ENCODE measurements around the gene HLA-G.
A peak's percentile ranks its signal among the peaks of the same experiment; 100 is the strongest.

Gene HLA-G

DNA sequence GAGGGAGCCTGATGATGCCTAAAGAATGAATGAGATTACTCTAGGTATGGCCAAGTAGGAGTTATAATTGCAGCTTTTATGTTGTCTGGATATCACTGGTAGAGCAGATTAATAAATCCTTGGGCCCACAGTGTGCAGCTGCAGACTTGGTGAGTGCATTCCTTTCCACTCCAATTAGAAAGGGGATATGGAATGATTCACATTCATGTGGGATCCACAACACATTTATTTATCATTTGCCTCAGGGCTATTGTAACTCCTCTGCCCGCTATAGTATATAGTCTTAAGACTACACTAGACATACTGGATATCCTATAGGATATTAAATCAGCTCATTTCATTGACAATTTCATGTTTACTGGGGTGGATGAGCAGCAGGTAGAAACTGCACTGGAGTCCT is 11.6 kb upstream of the HLA-G start:
- no peak for DNase-seq (ENCODE audit: low read depth in 2 of 2)

DNA sequence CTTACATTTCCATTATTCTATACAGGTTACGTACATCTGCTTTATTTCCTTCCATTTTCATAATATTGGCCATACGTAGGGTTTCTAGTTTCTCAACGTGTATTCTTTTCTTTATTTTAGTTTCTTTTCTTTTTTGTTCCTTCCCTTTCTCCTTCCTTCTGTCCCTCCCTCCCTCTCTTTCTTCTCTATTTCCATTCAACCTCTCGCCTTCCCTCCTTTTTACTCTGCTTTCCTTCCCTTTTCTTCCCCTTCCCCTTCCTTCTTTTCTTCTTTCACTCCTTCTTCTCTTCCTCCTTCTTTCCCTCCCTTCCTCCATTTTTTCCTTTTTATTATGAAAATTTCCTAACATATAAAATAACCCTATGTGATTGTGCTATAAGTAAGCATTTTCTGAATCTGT is 8.7 kb upstream of the HLA-G start:
- no peak for DNase-seq (ENCODE audit: low read depth in 2 of 2)

DNA sequence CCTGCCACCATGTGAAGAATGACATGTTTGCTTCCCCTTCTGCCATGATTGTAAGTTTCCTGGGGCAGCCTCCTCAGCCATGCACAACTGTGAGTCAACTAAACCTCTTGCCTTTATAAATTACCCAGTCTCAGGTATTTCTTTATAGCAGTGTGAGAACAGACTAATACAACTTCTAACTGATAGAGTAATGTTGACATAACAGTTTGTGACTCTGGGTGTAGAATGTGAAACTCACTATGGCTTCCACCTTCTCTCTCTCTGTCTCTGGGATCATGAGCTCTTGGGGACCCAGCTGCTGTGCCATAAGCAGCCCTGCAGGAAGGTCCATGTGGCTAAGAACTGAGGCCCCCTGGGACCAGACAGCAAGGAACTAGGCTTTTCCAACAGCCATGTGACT is 3.5 kb upstream of the HLA-G start:
- no peak for DNase-seq (ENCODE audit: low read depth in 2 of 2)

DNA sequence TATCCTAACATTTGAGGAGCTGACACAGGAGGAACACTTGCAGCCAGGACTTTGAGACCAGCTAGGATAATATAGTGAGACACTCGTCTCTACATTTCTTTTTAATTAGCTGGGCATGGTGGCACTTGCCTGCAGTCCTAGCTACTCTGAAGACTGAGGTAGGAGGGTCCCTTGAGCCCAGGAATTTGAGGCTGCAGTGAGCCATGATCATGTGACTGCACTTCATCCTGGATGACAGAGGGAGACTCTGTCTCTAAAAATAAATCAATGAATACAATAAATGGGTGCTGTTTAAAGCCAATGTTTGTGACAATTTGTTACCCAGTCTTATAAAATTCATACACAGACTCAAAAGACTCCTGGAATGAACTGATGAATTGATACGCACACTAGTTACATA is 1.8 kb upstream of the HLA-G start:
- no peak for DNase-seq (ENCODE audit: low read depth in 2 of 2)

DNA sequence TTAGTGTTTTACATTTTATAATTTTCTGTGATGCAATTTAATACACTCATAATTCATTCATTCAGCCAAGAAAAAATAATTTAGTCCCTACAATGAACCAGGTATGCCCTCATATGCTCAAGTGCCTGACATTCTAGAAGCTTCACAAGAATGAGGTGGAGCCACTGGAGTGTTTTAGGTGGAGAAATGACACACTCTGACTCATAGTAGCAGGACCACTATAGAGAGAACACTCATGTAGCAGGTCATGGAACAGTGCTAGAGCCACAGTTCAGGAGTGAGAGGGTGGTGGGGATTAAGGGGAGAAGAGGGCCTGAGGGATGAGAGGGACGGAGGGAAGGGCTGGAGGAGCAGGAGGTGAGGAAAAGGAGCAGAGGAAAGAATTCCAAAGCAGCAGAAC is 1.4 kb upstream of the HLA-G start:
- DNase-seq (ENCODE audit: low read depth in 2 of 2), result no peak

DNA sequence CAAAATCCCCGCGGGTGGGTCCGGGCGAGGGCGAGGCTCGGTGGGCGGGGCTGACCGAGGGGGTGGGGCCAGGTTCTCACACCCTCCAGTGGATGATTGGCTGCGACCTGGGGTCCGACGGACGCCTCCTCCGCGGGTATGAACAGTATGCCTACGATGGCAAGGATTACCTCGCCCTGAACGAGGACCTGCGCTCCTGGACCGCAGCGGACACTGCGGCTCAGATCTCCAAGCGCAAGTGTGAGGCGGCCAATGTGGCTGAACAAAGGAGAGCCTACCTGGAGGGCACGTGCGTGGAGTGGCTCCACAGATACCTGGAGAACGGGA is 809 bp downstream of the HLA-G start:
- DNase-seq (ENCODE audit: low read depth in 2 of 2), result peak; percentile 23 to 44

DNA sequence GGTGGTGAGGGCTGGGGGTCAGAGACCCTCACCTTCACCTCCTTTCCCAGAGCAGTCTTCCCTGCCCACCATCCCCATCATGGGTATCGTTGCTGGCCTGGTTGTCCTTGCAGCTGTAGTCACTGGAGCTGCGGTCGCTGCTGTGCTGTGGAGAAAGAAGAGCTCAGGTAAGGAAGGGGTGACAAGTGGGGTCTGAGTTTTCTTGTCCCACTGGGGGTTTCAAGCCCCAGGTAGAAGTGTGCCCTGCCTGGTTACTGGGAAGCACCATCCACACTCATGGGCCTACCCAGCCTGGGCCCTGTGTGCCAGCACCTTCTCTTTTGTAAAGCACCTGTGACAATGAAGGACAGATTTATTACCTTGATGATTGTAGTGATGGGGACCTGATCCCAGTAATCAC is 2.1 kb downstream of the HLA-G start:
- DNase-seq (ENCODE audit: low read depth in 2 of 2), result no peak

DNA sequence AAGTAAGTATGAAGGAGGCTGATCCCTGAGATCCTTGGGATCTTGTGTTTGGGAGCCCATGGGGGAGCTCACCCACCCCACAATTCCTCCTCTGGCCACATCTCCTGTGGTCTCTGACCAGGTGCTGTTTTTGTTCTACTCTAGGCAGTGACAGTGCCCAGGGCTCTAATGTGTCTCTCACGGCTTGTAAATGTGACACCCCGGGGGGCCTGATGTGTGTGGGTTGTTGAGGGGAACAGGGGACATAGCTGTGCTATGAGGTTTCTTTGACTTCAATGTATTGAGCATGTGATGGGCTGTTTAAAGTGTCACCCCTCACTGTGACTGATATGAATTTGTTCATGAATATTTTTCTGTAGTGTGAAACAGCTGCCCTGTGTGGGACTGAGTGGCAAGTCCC is 2.8 kb downstream of the HLA-G start:
- DNase-seq (ENCODE audit: low read depth in 2 of 2), result no peak

DNA sequence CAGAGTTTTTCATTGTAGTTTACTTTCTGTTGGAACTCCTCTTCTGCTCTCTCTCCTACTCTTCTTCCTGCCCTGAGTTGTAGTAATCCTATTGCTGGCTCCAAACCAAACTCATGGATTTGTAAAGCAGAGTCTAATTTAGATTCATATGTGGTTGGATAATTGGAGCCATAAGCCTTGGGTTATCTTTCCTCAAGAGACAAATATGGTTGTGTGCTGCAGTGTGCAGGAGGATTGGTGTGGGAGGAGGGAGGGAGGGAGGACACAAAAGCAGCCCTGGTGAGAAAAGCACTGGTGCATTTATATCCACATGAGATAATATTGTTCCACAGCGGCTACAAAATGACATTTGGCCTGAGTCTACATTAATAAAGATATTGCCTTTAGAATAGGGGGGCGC is 4.2 kb downstream of the HLA-G start:
- DNase-seq (ENCODE audit: low read depth in 2 of 2), result no peak

DNA sequence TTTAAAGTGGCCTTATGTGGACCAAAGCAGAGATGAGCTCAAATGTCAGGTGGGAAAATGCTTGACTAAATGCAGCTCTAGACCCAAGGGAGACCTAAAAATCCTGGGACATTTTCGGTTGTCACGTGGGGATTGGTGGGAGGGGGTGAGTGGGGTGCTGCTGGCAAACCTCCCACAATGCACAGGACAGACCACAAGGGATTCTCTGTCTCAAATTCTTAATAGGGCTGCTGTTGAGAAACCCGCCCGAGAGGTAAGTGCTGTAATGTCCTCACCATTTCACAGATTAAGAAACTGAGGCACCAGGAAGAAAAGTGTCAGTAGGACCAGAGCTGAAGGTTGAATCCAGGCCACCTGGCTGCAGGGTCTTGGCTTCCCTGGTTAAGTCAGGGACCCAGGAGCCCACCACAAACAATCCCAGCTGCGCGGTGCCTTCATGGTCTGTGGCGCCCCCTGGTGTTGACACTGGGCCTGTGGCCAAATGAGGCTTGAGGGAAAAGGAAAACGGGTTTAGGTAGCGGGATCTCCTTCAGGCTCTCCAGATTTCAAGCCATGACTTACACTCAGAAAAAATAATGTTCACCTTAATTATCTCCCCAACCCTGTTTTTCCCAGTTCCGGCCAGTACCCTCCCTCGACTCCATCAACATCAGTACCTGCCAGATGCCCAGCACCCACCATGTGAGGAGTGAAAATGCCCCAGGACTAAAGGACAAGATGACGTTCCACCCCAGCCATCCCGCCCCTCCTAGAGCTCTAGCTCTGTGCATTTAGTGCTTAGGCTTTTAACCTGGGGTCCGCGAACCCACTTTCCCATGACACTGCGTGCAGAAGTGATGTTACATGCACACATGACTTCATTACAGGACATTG is 7.2 kb downstream of the HLA-G start:
- DNase-seq (ENCODE audit: low read depth in 2 of 2), result peak; percentile 32 to 55

DNA sequence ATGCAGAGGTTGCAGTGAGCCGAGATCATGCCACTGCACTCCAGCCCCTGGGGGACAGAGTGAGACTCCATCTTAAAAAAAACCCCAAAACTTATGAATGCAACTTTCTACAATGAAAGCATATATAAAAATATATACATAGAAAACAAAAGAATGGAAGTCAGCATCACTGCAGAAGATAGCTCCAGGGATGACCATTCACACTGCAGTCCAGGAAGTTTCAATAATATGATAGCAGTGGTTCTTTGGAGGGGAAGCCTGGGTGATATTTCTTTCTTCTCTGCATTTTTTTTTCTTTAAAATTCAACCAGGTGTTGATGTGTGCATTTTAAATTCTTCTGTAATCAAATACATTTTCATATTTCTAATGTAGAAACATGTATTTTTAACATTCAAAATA is 12.3 kb downstream of the HLA-G start:
- DNase-seq (ENCODE audit: low read depth in 2 of 2), result no peak

DNA sequence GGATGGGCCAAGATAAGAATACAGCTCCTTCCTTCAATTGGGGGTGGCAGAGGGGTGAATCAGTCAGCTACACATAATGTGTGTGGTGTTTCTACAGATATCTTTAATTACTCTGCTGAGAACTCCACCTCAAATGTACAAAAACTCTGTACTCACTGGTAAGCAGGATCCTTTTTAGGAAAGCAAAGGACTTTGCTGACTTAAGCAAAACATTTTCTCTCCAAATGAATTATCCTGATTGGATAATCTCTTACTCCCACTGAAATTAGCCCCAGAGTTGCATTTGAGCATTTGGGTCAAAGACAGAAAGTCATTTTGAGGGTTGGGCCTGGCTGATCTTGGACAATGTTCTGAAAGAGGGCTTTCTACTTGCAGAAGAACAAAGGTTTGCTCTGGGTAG is 13.4 kb downstream of the HLA-G start:
- DNase-seq (ENCODE audit: low read depth in 2 of 2), result no peak

DNA sequence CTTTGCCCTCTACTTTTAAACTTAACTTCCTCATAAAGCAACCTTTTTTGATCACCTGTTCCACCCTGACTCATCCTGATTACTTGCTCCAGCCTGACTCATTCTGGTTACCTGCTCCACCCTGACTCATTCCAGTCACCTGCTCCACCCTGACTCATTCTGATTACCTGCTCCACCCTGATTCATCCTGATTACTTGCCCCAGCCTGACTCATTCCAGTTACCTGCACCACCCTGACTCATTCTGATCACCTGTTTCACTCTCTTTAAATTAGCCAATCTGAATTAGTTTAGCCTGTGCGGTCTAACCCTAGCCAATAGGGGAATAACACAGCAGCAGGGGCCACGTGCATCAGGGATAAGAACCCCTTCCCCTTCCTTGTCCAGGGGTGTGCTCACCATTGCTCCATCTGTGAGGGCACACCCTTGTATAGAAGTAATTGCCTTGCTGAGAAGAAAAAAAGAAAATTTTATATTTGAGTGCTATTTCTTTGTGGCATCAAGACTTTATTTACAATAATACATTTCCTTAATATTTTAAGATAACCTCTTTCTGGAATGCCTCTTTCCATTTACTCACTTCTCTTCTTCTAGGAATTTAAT is 17.9 kb downstream of the HLA-G start:
- peak; percentile 16 to 37 for DNase-seq (ENCODE audit: low read depth in 2 of 2)

DNA sequence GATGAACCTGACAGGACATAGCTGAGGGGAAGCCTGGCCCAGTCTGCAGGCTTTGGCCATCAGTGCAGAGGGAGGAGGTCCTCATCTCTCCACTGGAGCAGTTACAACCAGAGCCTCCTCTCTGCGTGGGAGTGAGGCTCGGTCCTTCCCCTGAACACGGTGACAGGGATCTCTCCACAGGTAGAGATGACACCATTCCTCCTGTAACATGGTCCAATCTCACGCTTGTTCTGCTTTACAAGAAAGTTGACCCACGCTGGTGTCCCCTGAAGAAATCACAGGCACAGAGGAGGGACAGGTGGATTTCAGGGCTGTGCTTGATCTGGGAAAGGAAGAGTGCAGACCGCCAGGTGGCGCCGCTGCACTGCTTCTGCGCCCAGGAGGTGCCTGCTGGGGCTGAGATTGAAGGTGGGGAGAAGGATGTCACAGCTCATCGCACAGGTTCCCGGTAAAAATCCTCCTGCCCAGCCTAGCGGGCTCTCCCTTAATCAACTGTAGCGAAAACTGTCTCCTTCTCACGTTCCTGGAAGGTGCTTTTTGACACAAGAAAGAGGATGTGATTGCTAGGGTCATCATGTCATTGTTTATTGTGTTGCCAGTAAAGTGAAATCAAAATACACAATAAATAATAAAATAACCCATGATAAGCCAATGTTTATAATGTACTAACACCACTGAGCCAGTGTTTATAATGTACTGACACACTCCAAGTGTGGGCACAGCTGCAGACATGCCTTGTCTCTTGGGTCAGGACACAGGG is 20.4 kb downstream of the HLA-G start:
- peak; percentile 76 to 83 for DNase-seq (ENCODE audit: low read depth in 2 of 2)

DNA sequence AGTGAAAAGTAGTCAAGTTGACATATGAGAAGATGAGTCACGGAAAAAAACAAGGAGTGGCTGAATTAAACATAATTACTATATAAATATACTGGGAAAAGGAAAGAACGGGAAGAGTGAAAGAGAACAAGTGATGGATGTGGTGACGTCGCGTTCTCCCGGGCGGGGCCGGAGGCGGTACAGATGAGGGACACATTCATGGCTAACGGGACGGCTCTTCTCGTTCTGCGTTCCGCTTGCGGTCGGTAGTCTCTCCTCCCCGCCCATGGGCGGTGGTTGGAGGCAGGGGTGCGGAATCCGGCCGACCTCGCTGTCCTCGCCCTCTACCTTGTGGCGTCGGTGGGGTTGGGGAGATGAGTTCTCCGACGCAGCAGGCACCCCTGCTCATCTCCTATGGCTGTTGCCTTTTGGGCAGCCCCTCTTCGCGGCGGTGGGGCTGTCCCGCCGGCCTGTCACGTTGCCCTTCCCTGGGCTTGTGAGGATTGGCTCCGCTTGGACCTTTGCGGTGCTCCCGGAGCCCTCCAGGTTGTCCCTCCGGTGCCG is 22.5 kb downstream of the HLA-G start:
- DNase-seq (ENCODE audit: low read depth in 2 of 2), result peak in 1 of 2 donors; percentile 34

DNA sequence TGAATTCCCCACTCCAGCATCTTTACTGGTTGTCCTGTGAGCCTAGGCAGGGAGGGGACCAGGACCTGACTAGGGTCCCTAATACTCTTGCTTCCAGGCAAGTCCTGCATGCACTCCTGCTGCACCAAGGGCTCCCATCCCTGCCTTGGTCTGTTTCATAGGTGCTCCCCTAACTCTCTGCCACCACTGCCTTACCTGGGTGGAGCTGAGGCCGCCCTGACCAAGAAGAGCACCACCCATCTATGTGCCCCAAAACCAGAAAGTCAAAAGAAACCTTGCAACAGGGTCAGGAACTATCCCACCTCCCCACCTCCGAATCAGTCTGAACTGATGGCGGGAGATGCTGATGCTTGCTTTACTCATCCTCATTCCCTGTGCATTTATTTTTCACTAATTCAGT is 23.6 kb downstream of the HLA-G start:
- no peak for DNase-seq (ENCODE audit: low read depth in 2 of 2)

DNA sequence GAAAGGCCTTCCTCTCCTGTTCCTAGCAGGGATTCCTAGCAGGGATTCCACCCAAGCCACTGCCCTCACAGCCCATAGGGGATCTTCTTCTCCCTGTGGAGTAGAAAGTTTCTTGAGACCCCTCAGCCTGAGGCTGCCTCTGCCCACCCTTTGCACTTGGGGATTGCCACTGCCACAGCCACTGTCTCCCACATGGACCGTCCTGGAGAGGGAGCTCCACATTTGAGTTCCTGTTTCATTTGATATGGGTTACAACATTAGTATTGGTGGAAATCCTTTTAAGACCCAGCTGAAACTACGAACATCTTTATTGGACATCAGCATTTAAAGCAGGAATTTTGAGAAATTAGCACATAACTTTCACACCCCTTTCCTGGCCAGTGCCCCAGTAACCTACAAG is 25.6 kb downstream of the HLA-G start:
- no peak for DNase-seq (ENCODE audit: low read depth in 2 of 2)

DNA sequence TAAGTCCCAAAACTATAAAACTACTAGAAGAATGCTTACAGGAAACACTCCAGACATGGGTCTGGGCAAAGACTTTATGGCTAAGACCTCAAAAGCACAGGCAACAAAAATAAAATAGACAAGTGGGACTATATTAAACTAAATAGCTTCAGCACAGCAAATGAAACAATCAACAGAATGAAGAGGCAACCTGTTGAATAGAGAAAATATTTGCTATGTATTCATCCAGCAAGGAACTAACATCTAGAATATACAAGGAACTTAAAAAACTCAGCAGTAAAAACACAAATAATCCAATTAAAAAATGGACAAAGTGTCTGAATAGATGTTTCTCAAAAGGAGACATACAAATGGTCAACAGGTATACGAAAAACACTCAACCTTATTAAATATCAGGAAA is 30.4 kb downstream of the HLA-G start:
- DNase-seq (ENCODE audit: low read depth in 2 of 2), result no peak

DNA sequence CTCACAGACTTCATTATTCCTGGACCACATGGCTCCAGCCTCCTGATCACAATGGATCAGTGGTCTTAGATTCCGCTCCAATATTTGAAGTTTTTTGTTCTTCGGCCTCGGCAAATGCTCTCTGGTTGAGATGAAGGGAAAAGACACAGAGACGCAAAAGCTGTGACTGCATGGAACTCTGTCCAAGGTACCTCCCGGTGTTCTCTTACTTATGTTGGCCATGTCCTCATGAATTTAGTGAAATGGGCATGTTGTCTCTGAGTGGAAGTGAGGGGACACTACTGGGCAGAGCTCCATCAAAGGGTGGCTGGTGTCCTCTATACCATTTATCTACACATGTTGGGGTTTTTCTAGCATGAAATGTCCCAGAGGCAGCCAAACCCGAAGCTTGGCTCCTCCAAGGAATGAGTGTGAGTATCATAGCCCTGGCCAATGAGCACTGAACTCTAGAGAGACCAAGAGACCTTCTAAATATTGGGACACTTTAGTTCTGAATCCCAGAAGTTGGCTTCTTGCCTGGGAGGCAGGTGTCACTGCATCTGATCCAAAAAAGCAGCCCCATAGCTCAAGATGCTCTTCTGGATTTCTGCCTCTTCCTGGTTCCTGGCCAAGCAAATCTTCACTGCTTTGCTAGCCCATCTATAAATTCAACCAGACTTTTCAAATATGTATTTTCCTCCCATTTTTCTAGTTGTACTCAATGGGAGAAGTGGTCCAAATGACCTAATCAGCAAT is 34.1 kb downstream of the HLA-G start:
- DNase-seq (ENCODE audit: low read depth in 2 of 2), result no peak

DNA sequence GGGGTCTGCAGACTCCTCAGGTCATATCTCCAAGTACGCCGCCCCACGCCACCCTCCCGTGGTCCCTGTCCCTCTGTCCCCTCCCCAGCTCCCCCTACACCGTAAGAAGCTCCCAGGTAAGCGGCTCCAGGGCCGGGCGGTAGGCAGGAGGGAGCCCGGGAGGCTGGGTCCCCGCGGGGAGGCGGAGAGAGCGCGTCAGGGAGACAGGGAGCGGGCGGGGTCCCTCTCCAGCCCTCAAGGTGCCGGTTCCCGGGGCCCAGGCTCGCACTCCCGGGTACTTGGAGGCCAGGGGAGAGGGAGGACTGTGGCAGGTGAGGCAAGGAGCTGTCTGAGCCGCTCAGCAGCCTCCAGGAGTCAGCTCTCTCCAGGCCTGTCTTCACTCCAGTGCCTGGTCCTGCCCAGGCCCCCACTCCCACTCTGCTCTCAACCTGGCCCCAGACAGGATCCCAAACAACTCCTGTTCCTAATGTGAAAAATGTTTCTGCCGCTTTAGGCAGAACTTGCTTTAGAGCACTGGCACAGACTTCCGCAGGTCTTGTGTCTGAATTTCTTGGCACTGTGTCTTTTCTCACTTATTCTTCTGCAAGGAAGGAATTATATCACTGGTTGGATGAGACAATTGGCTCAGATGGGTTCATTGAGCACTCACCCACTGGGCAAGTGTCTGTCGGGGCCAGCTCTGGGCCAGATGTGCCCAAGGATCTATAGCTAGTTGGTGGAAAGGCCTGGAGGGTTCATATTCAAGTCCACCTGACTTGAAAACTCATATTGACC is 36.6 kb downstream of the HLA-G start:
- no peak for DNase-seq (ENCODE audit: low read depth in 2 of 2)

DNA sequence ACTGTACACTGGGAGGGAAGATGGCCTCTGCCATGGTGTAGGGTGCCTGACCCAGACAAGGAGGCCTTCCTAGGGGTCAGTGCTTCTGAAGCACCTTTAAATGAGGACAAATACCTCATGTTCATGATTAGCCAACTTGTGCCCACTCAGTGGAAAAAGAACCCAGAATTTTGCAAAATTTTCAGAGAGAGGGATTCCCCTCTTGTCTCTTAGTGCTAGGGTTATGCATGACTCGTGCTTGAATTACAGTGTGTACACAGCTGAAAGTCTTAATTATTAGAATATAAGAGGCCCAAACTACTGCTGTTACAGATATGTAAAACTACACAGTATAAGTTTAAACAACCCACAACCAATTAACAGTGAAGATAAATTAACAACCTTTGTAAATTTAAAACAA is 38.0 kb downstream of the HLA-G start:
- DNase-seq (ENCODE audit: low read depth in 2 of 2), result no peak

All from stimulated activated CD4-positive, alpha-beta T cell treated with anti-CD3 and anti-CD28 coated beads, Interleukin-4, amount 100 ng/mL, for 48 hours (primary cell).